Measurements from ENCODE around the gene ETNK2.
A peak's percentile ranks its signal among the peaks of the same experiment; 100 is the strongest.
"Not testable (repeated sequence)": the region's sequence is repeated elsewhere in the genome, so short reads cannot be mapped to it uniquely, and the experiment has no call there.

Gene ETNK2

GRCh38 chr1:204092632-204093420 lies 59.0 kb downstream of the ETNK2 start:
- Histone ChIP-seq H3K36me3 (ENCODE audit: control insufficient read depth in 2 of 2, insufficient read depth in 2 of 2, low read length in 2 of 2) (no peaks in the 10 kb centered on the region), H3K27ac (ENCODE audit: low read depth in 2 of 2, low read length in 2 of 2) (peak overlapping the region; percentile 89 to 94), H3K27me3 (ENCODE audit: control insufficient read depth in 2 of 2, insufficient read depth in 2 of 2, low read length in 2 of 2) (no peaks in the 10 kb centered on the region), H3K9me3 (ENCODE audit: control insufficient read depth in 2 of 2, low read length in 2 of 2) (no peaks in the 10 kb centered on the region), H3K9ac (ENCODE audit: low read depth in 1 of 2, low read length in 2 of 2) (peak overlapping the region; percentile 44 to 62), H3K4me3 (ENCODE audit: low read length in 2 of 2) (peak overlapping the region; percentile 19 to 38), H3K4me1 (ENCODE audit: control insufficient read depth in 2 of 2, insufficient read depth in 2 of 2, low read length in 2 of 2) (peaks cover 40 to 46% of the 10 kb centered on the region in 2 donors)

GRCh38 chr1:204091787-204092312 lies 60.0 kb downstream of the ETNK2 start:
- Histone ChIP-seq H3K9me3 (ENCODE audit: control insufficient read depth in 2 of 2, low read length in 2 of 2) (no peaks in the 10 kb centered on the region), H3K4me1 (ENCODE audit: control insufficient read depth in 2 of 2, insufficient read depth in 2 of 2, low read length in 2 of 2) (peaks cover 43 to 53% of the 10 kb centered on the region in 2 donors), H3K36me3 (ENCODE audit: control insufficient read depth in 2 of 2, insufficient read depth in 2 of 2, low read length in 2 of 2) (no peaks in the 10 kb centered on the region), H3K27me3 (ENCODE audit: control insufficient read depth in 2 of 2, insufficient read depth in 2 of 2, low read length in 2 of 2) (no peaks in the 10 kb centered on the region), H3K4me3 (ENCODE audit: low read length in 2 of 2) (no peak overlapping the region), H3K9ac (ENCODE audit: low read depth in 1 of 2, low read length in 2 of 2) (no peak overlapping the region), H3K27ac (ENCODE audit: low read depth in 2 of 2, low read length in 2 of 2) (peak overlapping the region in 1 of 2 donors; percentile 89)

GRCh38 chr1:204091066-204091465 lies 60.8 kb downstream of the ETNK2 start:
- H3K9ac ChIP-seq (ENCODE audit: low read depth in 1 of 2, low read length in 2 of 2): no peak overlapping the region
- H3K4me3 ChIP-seq (ENCODE audit: low read length in 2 of 2): no peak overlapping the region
- no peaks in the 10 kb centered on the region for H3K36me3 ChIP-seq (ENCODE audit: control insufficient read depth in 2 of 2, insufficient read depth in 2 of 2, low read length in 2 of 2)
- peaks cover 43 to 53% of the 10 kb centered on the region in 2 donors for H3K4me1 ChIP-seq (ENCODE audit: control insufficient read depth in 2 of 2, insufficient read depth in 2 of 2, low read length in 2 of 2)
- peak overlapping the region in 1 of 2 donors; percentile 16 for H3K27ac ChIP-seq (ENCODE audit: low read depth in 2 of 2, low read length in 2 of 2)
- H3K27me3 ChIP-seq (ENCODE audit: control insufficient read depth in 2 of 2, insufficient read depth in 2 of 2, low read length in 2 of 2): no peaks in the 10 kb centered on the region
- no peaks in the 10 kb centered on the region for H3K9me3 ChIP-seq (ENCODE audit: control insufficient read depth in 2 of 2, low read length in 2 of 2)

- H3K27ac ChIP-seq (ENCODE audit: low read depth in 2 of 2, low read length in 2 of 2): peak overlapping the region; percentile 75 to 88
- not testable (repeated sequence) for H3K9me3 ChIP-seq (ENCODE audit: control insufficient read depth in 2 of 2, low read length in 2 of 2); H3K4me3 ChIP-seq (ENCODE audit: low read length in 2 of 2); H3K36me3 ChIP-seq (ENCODE audit: control insufficient read depth in 2 of 2, insufficient read depth in 2 of 2, low read length in 2 of 2); H3K27me3 ChIP-seq (ENCODE audit: control insufficient read depth in 2 of 2, insufficient read depth in 2 of 2, low read length in 2 of 2)
- peaks cover 43 to 53% of the 10 kb centered on the region in 2 donors for H3K4me1 ChIP-seq (ENCODE audit: control insufficient read depth in 2 of 2, insufficient read depth in 2 of 2, low read length in 2 of 2)
- peak overlapping the region in 1 of 2 donors; percentile 51 for H3K9ac ChIP-seq (ENCODE audit: low read depth in 1 of 2, low read length in 2 of 2)
These were observed 61.7 kb downstream of the ETNK2 start for GRCh38 chr1:204090132-204090531.

- H3K9ac ChIP-seq (ENCODE audit: low read depth in 1 of 2, low read length in 2 of 2): peak overlapping the region; percentile 41 to 51
- H3K4me3 ChIP-seq (ENCODE audit: low read length in 2 of 2): peak overlapping the region in 1 of 2 donors; percentile 41
These were observed 62.6 kb downstream of the ETNK2 start for GRCh38 chr1:204089044-204089751.

GRCh38 chr1:204088596-204088995 lies 63.2 kb downstream of the ETNK2 start:
- Histone ChIP-seq H3K9me3 (ENCODE audit: control insufficient read depth in 2 of 2, low read length in 2 of 2) (no peaks in the 10 kb centered on the region), H3K4me1 (ENCODE audit: control insufficient read depth in 2 of 2, insufficient read depth in 2 of 2, low read length in 2 of 2) (peaks cover 49 to 55% of the 10 kb centered on the region in 2 donors), H3K27ac (ENCODE audit: low read depth in 2 of 2, low read length in 2 of 2) (peak overlapping the region; percentile 75 to 88), H3K4me3 (ENCODE audit: low read length in 2 of 2) (peak overlapping the region in 1 of 2 donors; percentile 41), H3K27me3 (ENCODE audit: control insufficient read depth in 2 of 2, insufficient read depth in 2 of 2, low read length in 2 of 2) (no peaks in the 10 kb centered on the region), H3K36me3 (ENCODE audit: control insufficient read depth in 2 of 2, insufficient read depth in 2 of 2, low read length in 2 of 2) (no peaks in the 10 kb centered on the region), H3K9ac (ENCODE audit: low read depth in 1 of 2, low read length in 2 of 2) (peak overlapping the region; percentile 41 to 51)

More at GRCh38 chr1:204089044-204089751, 62.6 kb downstream of the ETNK2 start:
- Histone ChIP-seq H3K27ac (ENCODE audit: low read depth in 2 of 2, low read length in 2 of 2) (peak overlapping the region; percentile 75 to 88), H3K9me3 (ENCODE audit: control insufficient read depth in 2 of 2, low read length in 2 of 2) (no peaks in the 10 kb centered on the region), H3K27me3 (ENCODE audit: control insufficient read depth in 2 of 2, insufficient read depth in 2 of 2, low read length in 2 of 2) (no peaks in the 10 kb centered on the region), H3K4me1 (ENCODE audit: control insufficient read depth in 2 of 2, insufficient read depth in 2 of 2, low read length in 2 of 2) (peaks cover 48 to 54% of the 10 kb centered on the region in 2 donors), H3K36me3 (ENCODE audit: control insufficient read depth in 2 of 2, insufficient read depth in 2 of 2, low read length in 2 of 2) (no peaks in the 10 kb centered on the region)

- Histone ChIP-seq H3K27me3 (ENCODE audit: control insufficient read depth in 2 of 2, insufficient read depth in 2 of 2, low read length in 2 of 2) (no peaks in the 10 kb centered on the region), H3K9ac (ENCODE audit: low read depth in 1 of 2, low read length in 2 of 2) (peak overlapping the region in 1 of 2 donors; percentile 29), H3K27ac (ENCODE audit: low read depth in 2 of 2, low read length in 2 of 2) (peak overlapping the region; percentile 75 to 88), H3K4me3 (ENCODE audit: low read length in 2 of 2) (peak overlapping the region in 1 of 2 donors; percentile 41), H3K4me1 (ENCODE audit: control insufficient read depth in 2 of 2, insufficient read depth in 2 of 2, low read length in 2 of 2) (peaks cover 45 to 55% of the 10 kb centered on the region in 2 donors), H3K9me3 (ENCODE audit: control insufficient read depth in 2 of 2, low read length in 2 of 2) (no peaks in the 10 kb centered on the region), H3K36me3 (ENCODE audit: control insufficient read depth in 2 of 2, insufficient read depth in 2 of 2, low read length in 2 of 2) (no peaks in the 10 kb centered on the region)
These were observed 63.8 kb downstream of the ETNK2 start for GRCh38 chr1:204087893-204088528.

- Histone ChIP-seq H3K27me3 (ENCODE audit: control insufficient read depth in 2 of 2, insufficient read depth in 2 of 2, low read length in 2 of 2) (no peaks in the 10 kb centered on the region), H3K4me3 (ENCODE audit: low read length in 2 of 2) (no peak overlapping the region), H3K36me3 (ENCODE audit: control insufficient read depth in 2 of 2, insufficient read depth in 2 of 2, low read length in 2 of 2) (no peaks in the 10 kb centered on the region), H3K4me1 (ENCODE audit: control insufficient read depth in 2 of 2, insufficient read depth in 2 of 2, low read length in 2 of 2) (peaks cover 38 to 48% of the 10 kb centered on the region in 2 donors), H3K27ac (ENCODE audit: low read depth in 2 of 2, low read length in 2 of 2) (peak overlapping the region; percentile 75 to 88), H3K9me3 (ENCODE audit: control insufficient read depth in 2 of 2, low read length in 2 of 2) (no peaks in the 10 kb centered on the region), H3K9ac (ENCODE audit: low read depth in 1 of 2, low read length in 2 of 2) (no peak overlapping the region)
These were observed 64.5 kb downstream of the ETNK2 start for GRCh38 chr1:204087181-204087892.

GRCh38 chr1:204085876-204086275 lies 66.0 kb downstream of the ETNK2 start:
- Histone ChIP-seq H3K27ac (ENCODE audit: low read depth in 2 of 2, low read length in 2 of 2) (no peak overlapping the region), H3K27me3 (ENCODE audit: control insufficient read depth in 2 of 2, insufficient read depth in 2 of 2, low read length in 2 of 2) (no peaks in the 10 kb centered on the region), H3K9ac (ENCODE audit: low read depth in 1 of 2, low read length in 2 of 2) (no peak overlapping the region), H3K36me3 (ENCODE audit: control insufficient read depth in 2 of 2, insufficient read depth in 2 of 2, low read length in 2 of 2) (no peaks in the 10 kb centered on the region), H3K4me3 (ENCODE audit: low read length in 2 of 2) (no peak overlapping the region), H3K4me1 (ENCODE audit: control insufficient read depth in 2 of 2, insufficient read depth in 2 of 2, low read length in 2 of 2) (peaks cover 36 to 44% of the 10 kb centered on the region in 2 donors), H3K9me3 (ENCODE audit: control insufficient read depth in 2 of 2, low read length in 2 of 2) (no peaks in the 10 kb centered on the region)
